Transverse colon (tissue), 4 donors: ENCODE results near the gene B9D1. TPM values are rescaled to one million over a fixed set of nuclear protein-coding genes. Genes with fewer than 3 reads are reported as not detected.

Source experiments
- DNase-seq: peaks from one replicate; pipeline ENCODE4 v3.0.0-alpha.2; 2019
- H3K27ac ChIP-seq, 4 donors: fragments of 200-600 bp; sonication (generic); 2 replicates each; pipeline ENCODE4 v1.5.1; 2016 to 2018; ENCODE audit warnings: inconsistent platforms in 4 of 4
- H3K27me3 ChIP-seq: fragments of 200-600 bp; sonication (generic); 2 replicates; pipeline ENCODE4 v1.5.1; 2017; ENCODE audit warnings: inconsistent platforms
- H3K36me3 ChIP-seq, 4 donors: fragments of 200-600 bp; sonication (generic); 2 replicates each; pipeline ENCODE4 v1.5.1; 2017 to 2019; ENCODE audit warnings: inconsistent platforms in 4 of 4
- H3K4me1 ChIP-seq, 4 donors: fragments of 200-600 bp; sonication (generic); 2 replicates each; pipeline ENCODE4 v1.5.1; 2017 to 2020; ENCODE audit warnings: inconsistent platforms in 4 of 4
- H3K4me3 ChIP-seq, 4 donors: fragments of 200-600 bp; sonication (generic); 1 replicate in 1 of 4; 2 replicates in 3 of 4; pipeline versions ENCODE4 v1.5.1 to v1.6.1; 2017 to 2019; ENCODE audit warnings: inconsistent platforms in 4 of 4
- H3K9me3 ChIP-seq, 2 donors: fragments of 200-600 bp; sonication (generic); 2 replicates each; pipeline ENCODE4 v1.5.1; 2017 to 2019; ENCODE audit warnings: inconsistent platforms in 2 of 2
- CTCF ChIP-seq, 5 experiments: fragments of 200-600 bp in 3 of 5; fragments of 450-650 bp in 2 of 5; sonication (generic) in 3 of 5; IDR thresholded peaks; 1 replicate in 2 of 5; 2 replicates in 3 of 5; pipeline ENCODE4 v1.5.1; 2016 to 2017; ENCODE audit warnings: antibody characterized with exemption in 5 of 5, inconsistent platforms in 3 of 5, mild to moderate bottlenecking in 2 of 5, moderate library complexity in 1 of 5
- EP300 ChIP-seq: sonication (generic); formaldehyde crosslinking; IDR thresholded peaks from one replicate; pipeline ENCODE4 v1.6.1; 2017; ENCODE audit warnings: antibody characterized with exemption, low read depth
- POLR2A ChIP-seq: fragments of 450-650 bp; IDR thresholded peaks from one replicate; pipeline ENCODE4 v1.6.1; 2016; ENCODE audit warnings: antibody characterized with exemption, mild to moderate bottlenecking, moderate library complexity
- POLR2AphosphoS5 ChIP-seq, 3 donors: sonication (generic); formaldehyde crosslinking; IDR thresholded peaks; one replicate each; pipeline ENCODE4 v1.6.1; 2016; ENCODE audit warnings: antibody characterized with exemption in 3 of 3
- WGBS, 2 donors: methylation state at CpG; one replicate each; pipeline ENCODE4 v1.1.5; 2018; ENCODE audit warnings: low coverage in 1 of 2; 5-methylcytosine and 5-hydroxymethylcytosine counted together
- in situ Hi-C, 4 donors: fragments of 200-750 bp; cut with MboI; loops; one replicate each; pipeline versions ENCODE4 v1.15.0 to v1.15.1; 2017; ENCODE audit warnings: low sequenced_read_pairs in 3 of 4, low pct_ligation_motif_present in 1 of 4, low pct_unique_long_range_greater_than_20kb in 1 of 4
- intact Hi-C: fragments of 100-400 bp; cut with DNase I; formaldehyde crosslinking; loops from one replicate; pipeline ENCODE4 v1.15.1; 2023; ENCODE audit warnings: low total_unique reads
- total RNA-seq, 4 donors: library from RNA; depleted of rRNA; stranded (reverse); fragments of >200 nt; gene quantifications; one replicate each; pipeline ENCODE4 v1.1.0, GENCODE V29; 2016

Gene B9D1
- total RNA-seq, 4 donors from 2014 or later = 6.0 to 17.6 (median 9.5) TPM

GRCh38 chr17:19303367-19303776 lies 59.2 kb downstream of the B9D1 start:
- 85% methylated on average over 9 of the region's 9 CpGs; no CpG with 5 or more reads in 1 of the 2 donors for WGBS, 2 donors
- Histone ChIP-seq H3K4me1 (peaks cover 36 to 84% (median 58%) of the 10 kb centered on the region in 4 donors), H3K27me3 (no peaks in the 10 kb centered on the region), H3K36me3 (no peaks in the 10 kb centered on the region), H3K4me3 (no peak overlapping the region), H3K9me3 (no peaks in the 10 kb centered on the region), H3K27ac (peak overlapping the region; percentile 21 to 75 (median 50))
- no peak for TF ChIP-seq POLR2AphosphoS5 (IDR thresholded peaks at IDR 0.05)
- no peak for TF ChIP-seq EP300
- TF ChIP-seq POLR2A = no peak
- no peak for TF ChIP-seq CTCF (IDR thresholded peaks at IDR 0.05)
- DNase-seq = no peak
- intact Hi-C loops (no loop called here), in situ Hi-C loops (no loop called here)

GRCh38 chr17:19302791-19303331 lies 59.7 kb downstream of the B9D1 start:
- H3K36me3 ChIP-seq = no peaks in the 10 kb centered on the region
- H3K4me3 ChIP-seq = no peak overlapping the region
- TF ChIP-seq CTCF (IDR thresholded peaks at IDR 0.05) = no peak
- TF ChIP-seq EP300 = no peak
- no peak for TF ChIP-seq POLR2AphosphoS5 (IDR thresholded peaks at IDR 0.05)
- no peak for TF ChIP-seq POLR2A
- intact Hi-C loops = no loop called here
- H3K27ac ChIP-seq = peak overlapping the region; percentile 21 to 75 (median 50)
- DNase-seq = no peak
- H3K4me1 ChIP-seq = peaks cover 36 to 87% (median 57%) of the 10 kb centered on the region in 4 donors
- in situ Hi-C loops = no loop called here
- H3K9me3 ChIP-seq = no peaks in the 10 kb centered on the region
- H3K27me3 ChIP-seq = no peaks in the 10 kb centered on the region
- 65% methylated on average over 9 of the region's 9 CpGs; no CpG with 5 or more reads in 1 of the 2 donors for WGBS, 2 donors

- TF ChIP-seq EP300 (no peak), POLR2A (no peak), CTCF (IDR thresholded peaks at IDR 0.05) (no peak), POLR2AphosphoS5 (IDR thresholded peaks at IDR 0.05) (no peak)
- Histone ChIP-seq H3K4me3 (no peak overlapping the region), H3K27me3 (no peaks in the 10 kb centered on the region), H3K27ac (peak overlapping the region; percentile 44 to 75 (median 66)), H3K36me3 (no peaks in the 10 kb centered on the region), H3K4me1 (peaks cover 36 to 86% (median 49%) of the 10 kb centered on the region in 4 donors), H3K9me3 (no peaks in the 10 kb centered on the region)
- no peak for DNase-seq
- 89% methylated on average over 9 of the region's 9 CpGs; no CpG with 5 or more reads in 1 of the 2 donors for WGBS, 2 donors
- intact Hi-C loops = no loop called here
- in situ Hi-C loops = no loop called here
These were observed 60.5 kb downstream of the B9D1 start for GRCh38 chr17:19301973-19302372.

GRCh38 chr17:19301274-19301951 lies 61.1 kb downstream of the B9D1 start:
- DNase-seq = peak; percentile 78
- intact Hi-C loops (no loop called here), in situ Hi-C loops (no loop called here)
- 68% methylated on average over 5 of the region's 5 CpGs; no CpG with 5 or more reads in 1 of the 2 donors for WGBS, 2 donors
- Histone ChIP-seq H3K4me1 (peaks cover 36 to 85% (median 43%) of the 10 kb centered on the region in 4 donors), H3K27ac (peak overlapping the region; percentile 44 to 75 (median 66)), H3K27me3 (no peaks in the 10 kb centered on the region), H3K36me3 (no peaks in the 10 kb centered on the region), H3K4me3 (no peak overlapping the region), H3K9me3 (no peaks in the 10 kb centered on the region)
- peak in 1 of 3 donors; percentile 14 for TF ChIP-seq POLR2AphosphoS5 (IDR thresholded peaks at IDR 0.05)
- no peak for TF ChIP-seq CTCF (IDR thresholded peaks at IDR 0.05)
- TF ChIP-seq EP300 = no peak
- TF ChIP-seq POLR2A = no peak
